ENCODE results near the gene USP28.

DNA sequence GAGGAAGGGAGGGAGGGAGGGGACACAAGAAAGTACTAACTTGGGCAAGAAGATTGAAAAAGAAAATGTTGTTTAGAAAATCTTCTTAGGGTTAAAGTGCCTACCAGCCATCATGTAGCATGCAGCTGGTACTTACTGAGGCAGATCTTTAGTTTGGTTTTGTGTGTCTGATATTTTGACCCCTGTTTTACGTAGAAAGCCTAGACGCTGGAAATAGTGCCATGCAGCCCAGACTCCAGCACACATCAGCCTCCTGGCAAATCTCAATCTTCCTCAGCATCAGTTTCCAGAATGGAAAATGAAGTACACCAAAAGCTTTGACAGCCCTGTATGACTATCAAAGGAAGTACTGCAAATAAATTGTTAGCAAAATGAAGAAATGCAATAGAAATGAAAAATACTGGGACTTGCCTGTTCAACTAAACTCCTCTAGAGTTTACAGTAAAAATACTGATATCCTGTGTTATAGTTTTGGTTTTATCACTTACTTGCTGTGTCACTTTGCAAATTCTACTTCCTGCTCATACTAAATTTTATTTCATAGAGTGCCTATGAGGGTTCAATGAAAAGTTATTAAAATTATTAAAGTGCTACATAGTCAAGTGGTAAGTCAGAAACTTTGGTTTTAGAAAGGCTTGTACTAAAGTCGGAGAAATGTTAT lies 7.4 kb downstream of the USP28 start:
- TF ChIP-seq YY1 (IDR thresholded peaks at IDR 0.05; ENCODE audit: low read depth, low read length): no peak
- TF ChIP-seq, protein P1, sequence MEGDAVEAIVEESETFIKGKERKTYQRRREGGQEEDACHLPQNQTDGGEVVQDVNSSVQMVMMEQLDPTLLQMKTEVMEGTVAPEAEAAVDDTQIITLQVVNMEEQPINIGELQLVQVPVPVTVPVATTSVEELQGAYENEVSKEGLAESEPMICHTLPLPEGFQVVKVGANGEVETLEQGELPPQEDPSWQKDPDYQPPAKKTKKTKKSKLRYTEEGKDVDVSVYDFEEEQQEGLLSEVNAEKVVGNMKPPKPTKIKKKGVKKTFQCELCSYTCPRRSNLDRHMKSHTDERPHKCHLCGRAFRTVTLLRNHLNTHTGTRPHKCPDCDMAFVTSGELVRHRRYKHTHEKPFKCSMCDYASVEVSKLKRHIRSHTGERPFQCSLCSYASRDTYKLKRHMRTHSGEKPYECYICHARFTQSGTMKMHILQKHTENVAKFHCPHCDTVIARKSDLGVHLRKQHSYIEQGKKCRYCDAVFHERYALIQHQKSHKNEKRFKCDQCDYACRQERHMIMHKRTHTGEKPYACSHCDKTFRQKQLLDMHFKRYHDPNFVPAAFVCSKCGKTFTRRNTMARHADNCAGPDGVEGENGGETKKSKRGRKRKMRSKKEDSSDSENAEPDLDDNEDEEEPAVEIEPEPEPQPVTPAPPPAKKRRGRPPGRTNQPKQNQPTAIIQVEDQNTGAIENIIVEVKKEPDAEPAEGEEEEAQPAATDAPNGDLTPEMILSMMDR (IDR thresholded peaks at IDR 0.05; ENCODE audit: control extremely low read depth in 1 of 3, insufficient read depth in 1 of 3, low read depth in 1 of 3, low read length in 3 of 3): no peak
- no peak for TF ChIP-seq KDM1A (IDR thresholded peaks at IDR 0.05; ENCODE audit: borderline replicate concordance, low read length)
- TF ChIP-seq EZH2 (IDR thresholded peaks at IDR 0.05; ENCODE audit: low read depth, low read length, severe bottlenecking): no peak

Data from H1 (cell line).